ENCODE measurements around the gene SUCLA2. TPM values are rescaled to one million over a fixed set of nuclear protein-coding genes. Genes with fewer than 3 reads are reported as not detected.

Gene SUCLA2
- total RNA-seq, 2 experiments from 2014 or later: 34.1 to 34.7 TPM

Other genes starting within 250 kb of the SUCLA2 start
- 10 to 100 TPM; 10.1 to 12.0 TPM for gene NUDT15, start 36.5 kb upstream of the SUCLA2 start, total RNA-seq
- 10 to 100 TPM; 63.1 to 72.2 TPM for gene MED4, start 93.8 kb upstream of the SUCLA2 start, total RNA-seq
- 100 to 1,000 TPM; 259 to 317 TPM for gene ITM2B, start 231.9 kb upstream of the SUCLA2 start, total RNA-seq